Common myeloid progenitor, CD34-positive (primary cell): ENCODE data around the gene SLC35E2B.
"Not testable (repeated sequence)": the region's sequence is repeated elsewhere in the genome, so short reads cannot be mapped to it uniquely, and the experiment has no call there.

ENCODE experiments used
- CTCF ChIA-PET: fragments of 350-600 bp; sonication (Branson Sonifier 250); formaldehyde crosslinking; loops from one replicate; lab custom pipeline; 2021; ENCODE audit warnings: antibody characterized with exemption; lab: Charles Lee
- POLR2A ChIA-PET: fragments of 350-600 bp; sonication (Branson Sonifier 250); formaldehyde crosslinking; loops from one replicate; lab custom pipeline; 2021; ENCODE audit warnings: antibody characterized with exemption; lab: Charles Lee
- DNase-seq, 3 donors: peaks; one replicate each; pipeline versions ENCODE4 v3.0.0 to v3.0.0-alpha.2; 2013
- H3K27ac ChIP-seq, 2 experiments: 1 replicate in 1 of 2; 2 replicates in 1 of 2; pipeline ENCODE4 v1.7.0; 2013; ENCODE audit warnings: inconsistent platforms in 2 of 2, low read length in 2 of 2, mild to moderate bottlenecking in 2 of 2, low read depth in 1 of 2, moderate library complexity in 1 of 2; ENCODE audit not compliant: severe bottlenecking in 2 of 2, insufficient read depth in 1 of 2, poor library complexity in 1 of 2
- H3K27me3 ChIP-seq, 5 experiments: replicated peaks in 2 of 5; 1 replicate in 3 of 5; 2 replicates in 2 of 5; pipeline versions ENCODE4 v1.6.1 to v1.7.0; 2013; ENCODE audit warnings: low read length in 4 of 5, mild to moderate bottlenecking in 2 of 5, moderate library complexity in 2 of 5, inconsistent platforms in 1 of 5; ENCODE audit not compliant: insufficient read depth in 5 of 5, control insufficient read depth in 4 of 5
- H3K36me3 ChIP-seq, 4 experiments: 1 replicate in 2 of 4; 2 replicates in 2 of 4; pipeline versions ENCODE4 v1.6.1 to v1.7.0; 2013; ENCODE audit warnings: low read length in 3 of 4, control low read depth in 1 of 4, mild to moderate bottlenecking in 1 of 4; ENCODE audit not compliant: control insufficient read depth in 4 of 4, insufficient read depth in 4 of 4
- H3K4me1 ChIP-seq, 4 experiments: 1 replicate in 3 of 4; 2 replicates in 1 of 4; pipeline versions ENCODE4 v1.6.1 to v1.7.1; 2013; ENCODE audit warnings: low read length in 3 of 4, mild to moderate bottlenecking in 3 of 4, control low read depth in 1 of 4, inconsistent platforms in 1 of 4, moderate library complexity in 1 of 4; ENCODE audit not compliant: control insufficient read depth in 4 of 4, insufficient read depth in 4 of 4; ENCODE audit errors: control extremely low read depth in 1 of 4
- H3K4me3 ChIP-seq, 7 experiments: 1 replicate in 4 of 7; 2 replicates in 3 of 7; pipeline versions ENCODE4 v1.5.1 to v1.7.0; 2013; ENCODE audit warnings: mild to moderate bottlenecking in 7 of 7, low read length in 6 of 7, moderate library complexity in 6 of 7, inconsistent platforms in 2 of 7, low read depth in 2 of 7, control low read depth in 1 of 7; ENCODE audit not compliant: insufficient read depth in 4 of 7, control insufficient read depth in 1 of 7; ENCODE audit errors: extremely low read depth in 1 of 7
- H3K9me3 ChIP-seq, 5 experiments: 1 replicate in 4 of 5; 2 replicates in 1 of 5; pipeline versions ENCODE4 v1.6.1 to v1.7.1; 2013; ENCODE audit warnings: low read length in 4 of 5, mild to moderate bottlenecking in 2 of 5, inconsistent platforms in 1 of 5, low read depth in 1 of 5, moderate library complexity in 1 of 5; ENCODE audit not compliant: control insufficient read depth in 4 of 5, insufficient read depth in 2 of 5; ENCODE audit errors: control extremely low read depth in 1 of 5
- WGBS: methylation state at CpG from one replicate; pipeline ENCODE4 v1.1.5; 2013; ENCODE audit not compliant: insufficient coverage; 5-methylcytosine and 5-hydroxymethylcytosine counted together

The SLC35E2B gene

GRCh38 chr1:1647567-1648241, 44.9 kb downstream of the SLC35E2B start:
- CTCF ChIA-PET, result not testable (repeated sequence)
- 93% methylated on average over 12 of the region's 17 CpGs for WGBS

GRCh38 chr1:1646326-1646725, 46.3 kb downstream of the SLC35E2B start:
- DNase-seq, CTCF ChIA-PET, H3K27me3 ChIP-seq, H3K4me1 ChIP-seq, H3K27ac ChIP-seq, H3K9me3 ChIP-seq, POLR2A ChIA-PET, H3K4me3 ChIP-seq: not testable (repeated sequence)
- peaks cover 1 to 32% (median 18%) of the 10 kb centered on the region in 4 experiments for H3K36me3 ChIP-seq
- WGBS, result 57% methylated on average over 1 of the region's 5 CpGs

More at GRCh38 chr1:1647567-1648241, 44.9 kb downstream of the SLC35E2B start:
- H3K4me3 ChIP-seq, H3K27me3 ChIP-seq, POLR2A ChIA-PET, H3K9me3 ChIP-seq, H3K27ac ChIP-seq, H3K4me1 ChIP-seq: not testable (repeated sequence)
- peaks cover 10 to 44% (median 27%) of the 10 kb centered on the region in 4 experiments for H3K36me3 ChIP-seq
- peak in 1 of 3 donors; percentile 8 for DNase-seq

DNA sequence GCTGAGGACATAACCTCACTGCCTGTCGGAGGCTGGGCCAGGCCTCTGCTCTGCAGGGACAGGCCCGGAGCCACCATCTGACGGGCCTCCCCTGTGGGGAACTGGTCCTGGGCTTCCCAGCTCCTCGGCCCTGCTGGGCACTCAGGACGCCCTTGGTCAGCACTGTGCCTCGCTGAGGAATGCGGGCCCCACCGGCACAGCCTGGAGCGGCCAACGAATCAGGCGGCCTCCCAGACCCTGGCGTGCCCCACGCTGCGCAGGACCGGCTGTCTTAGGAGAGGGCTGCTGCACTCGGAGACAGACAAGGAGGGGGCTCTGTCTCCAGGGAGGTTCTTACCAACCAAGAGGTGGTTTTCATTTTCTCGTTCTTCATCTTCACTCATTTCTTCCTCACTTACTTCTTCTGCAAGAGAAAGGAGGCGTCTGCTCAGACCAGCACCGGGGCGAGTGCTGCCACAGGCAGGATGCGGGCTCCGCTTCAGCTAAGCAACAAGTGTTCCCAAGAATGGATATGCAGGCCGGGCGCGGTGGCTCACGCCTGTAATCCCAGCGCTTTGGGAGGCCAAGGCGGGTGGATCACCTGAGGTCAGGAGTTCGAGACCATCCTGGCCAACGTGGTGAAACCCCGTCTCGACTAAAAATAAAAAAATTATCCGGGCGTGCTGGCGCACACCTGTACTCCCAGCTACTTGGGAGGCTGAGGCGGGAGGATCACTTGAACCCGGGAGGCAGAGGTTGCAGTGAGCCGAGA, 51.7 kb downstream of the SLC35E2B start:
- H3K27ac ChIP-seq, H3K9me3 ChIP-seq, CTCF ChIA-PET, H3K27me3 ChIP-seq, POLR2A ChIA-PET, DNase-seq, H3K4me1 ChIP-seq, H3K4me3 ChIP-seq: not testable (repeated sequence)
- peaks cover 0 to 22% (median 10%) of the 10 kb centered on the region in 4 experiments for H3K36me3 ChIP-seq
- 93% methylated on average over 9 of the region's 38 CpGs for WGBS

- DNase-seq, H3K27ac ChIP-seq, H3K27me3 ChIP-seq, H3K4me1 ChIP-seq, H3K4me3 ChIP-seq, CTCF ChIA-PET, H3K9me3 ChIP-seq, POLR2A ChIA-PET: not testable (repeated sequence)
- H3K36me3 ChIP-seq, result peaks cover 0 to 19% (median 10%) of the 10 kb centered on the region in 4 experiments
- WGBS, result no CpG with 5 or more reads among the region's 25 CpGs
These were observed 52.5 kb downstream of the SLC35E2B start for GRCh38 chr1:1640081-1640480.

- DNase-seq, H3K27ac ChIP-seq, CTCF ChIA-PET, POLR2A ChIA-PET, H3K4me1 ChIP-seq, H3K4me3 ChIP-seq, H3K27me3 ChIP-seq, H3K9me3 ChIP-seq: not testable (repeated sequence)
- WGBS, result 97% methylated on average over 6 of the region's 16 CpGs
- H3K36me3 ChIP-seq, result peaks cover 0 to 19% (median 10%) of the 10 kb centered on the region in 4 experiments
These were observed 53.2 kb downstream of the SLC35E2B start for GRCh38 chr1:1639368-1639767.

- H3K9me3 ChIP-seq, CTCF ChIA-PET, H3K27ac ChIP-seq, DNase-seq, H3K27me3 ChIP-seq, POLR2A ChIA-PET, H3K4me1 ChIP-seq, H3K4me3 ChIP-seq: not testable (repeated sequence)
- WGBS, result 100% methylated on average over 5 of the region's 13 CpGs
- peaks cover 0 to 19% (median 10%) of the 10 kb centered on the region in 4 experiments for H3K36me3 ChIP-seq
These were observed 54.1 kb downstream of the SLC35E2B start for GRCh38 chr1:1638528-1638927.

- H3K4me3 ChIP-seq, H3K27me3 ChIP-seq, H3K9me3 ChIP-seq, CTCF ChIA-PET, H3K4me1 ChIP-seq, H3K27ac ChIP-seq, DNase-seq, POLR2A ChIA-PET: not testable (repeated sequence)
- WGBS, result 94% methylated on average over 7 of the region's 14 CpGs
- H3K36me3 ChIP-seq, result peaks cover 0 to 19% (median 10%) of the 10 kb centered on the region in 4 experiments
These were observed 55.1 kb downstream of the SLC35E2B start for GRCh38 chr1:1637479-1637875.
